ENCODE data around the gene TTYH3. TPM values are rescaled to one million over a fixed set of nuclear protein-coding genes. Genes with fewer than 3 reads are reported as not detected.
"Not testable (repeated sequence)": the region's sequence is repeated elsewhere in the genome, so short reads cannot be mapped to it uniquely, and the experiment has no call there.

Gene TTYH3
- total RNA-seq, 1 experiment from 2014 or later: 25.0 TPM

DNA sequence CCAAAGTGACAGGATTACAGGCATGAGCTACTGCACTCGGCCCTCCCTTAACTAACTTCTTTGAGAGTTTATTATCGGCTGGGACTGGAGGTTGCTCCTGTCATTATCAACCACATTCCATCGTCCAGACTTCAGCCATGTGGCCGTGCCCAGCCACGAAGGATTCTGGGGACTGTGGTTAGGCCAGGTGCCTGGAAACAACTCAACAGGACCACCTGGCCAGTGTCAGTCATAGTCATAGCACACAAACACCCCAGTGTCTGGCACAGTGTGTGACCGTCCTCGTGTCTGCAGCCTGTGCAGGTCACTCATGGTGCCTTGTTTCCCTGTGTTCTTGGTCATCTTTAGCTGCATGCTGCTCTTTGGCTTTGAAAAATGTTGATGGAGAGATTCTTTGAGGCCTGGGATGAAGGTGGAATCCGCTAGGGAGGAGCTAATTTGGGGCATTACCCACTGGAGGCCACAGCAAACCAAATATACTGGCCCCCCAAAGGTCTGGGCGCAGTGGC, 43.5 kb downstream of the TTYH3 start:
- Histone ChIP-seq H3K27me3 (ENCODE audit: low read length) (no peaks in the 10 kb centered on the region), H3F3A (ENCODE audit: low read length, unreplicated experiment) (no peaks in the 10 kb centered on the region), H3K27ac (ENCODE audit: low read length) (no peak overlapping the region), H3K79me2 (ENCODE audit: low read length) (no peaks in the 10 kb centered on the region), H3K9ac (ENCODE audit: low read length) (no peak overlapping the region), H3K9me2 (replicated peaks; ENCODE audit: low read length) (no peaks in the 10 kb centered on the region), H2AFZ (ENCODE audit: low read length) (no peak overlapping the region), H3K4me3 (ENCODE audit: low read length) (no peak overlapping the region), H3K9me3 (ENCODE audit: low read length) (no peaks in the 10 kb centered on the region), H4K20me1 (ENCODE audit: low read length) (no peaks in the 10 kb centered on the region), H3K4me2 (ENCODE audit: low read length) (no peak overlapping the region), H3K4me1 (ENCODE audit: insufficient read depth, low read length) (no peaks in the 10 kb centered on the region), H3K36me3 (ENCODE audit: low read depth, low read length) (no peaks in the 10 kb centered on the region)
- TF ChIP-seq EZH2 (IDR thresholded peaks at IDR 0.05; ENCODE audit: low read length, unreplicated experiment) (no peak), EZH2phosphoT487 (IDR thresholded peaks at IDR 0.05; ENCODE audit: borderline replicate concordance, low read length) (no peak), CTCF (conservative IDR thresholded peaks at IDR 0.05; ENCODE audit: low read depth, low read length) (no peak)
- no peak for ATAC-seq
- DNase-seq: no peak
- intact Hi-C loops (cut with micrococcal nuclease): no loop called here
- ChIA-PET CTCF (no interaction called here), POLR2A (ENCODE audit: unreplicated experiment) (no interaction called here)
- no TSS peak for BruUV-seq (replicated peaks)

GRCh38 chr7:2676576-2676975, 44.8 kb downstream of the TTYH3 start:
- CTCF ChIA-PET; BruUV-seq (replicated peaks); DNase-seq: not testable (repeated sequence)

GRCh38 chr7:2678454-2678853, 46.7 kb downstream of the TTYH3 start:
- H3K36me3 ChIP-seq (ENCODE audit: low read depth, low read length); ATAC-seq; POLR2A ChIA-PET (ENCODE audit: unreplicated experiment); DNase-seq; H3K4me3 ChIP-seq (ENCODE audit: low read length); H3K9ac ChIP-seq (ENCODE audit: low read length); H3F3A ChIP-seq (ENCODE audit: low read length, unreplicated experiment); H4K20me1 ChIP-seq (ENCODE audit: low read length); H3K79me2 ChIP-seq (ENCODE audit: low read length); intact Hi-C loops (cut with micrococcal nuclease); H3K9me3 ChIP-seq (ENCODE audit: low read length); BruUV-seq (replicated peaks); H3K27me3 ChIP-seq (ENCODE audit: low read length); H3K9me2 ChIP-seq (replicated peaks; ENCODE audit: low read length); H2AFZ ChIP-seq (ENCODE audit: low read length); CTCF ChIA-PET; H3K4me2 ChIP-seq (ENCODE audit: low read length); H3K27ac ChIP-seq (ENCODE audit: low read length); H3K4me1 ChIP-seq (ENCODE audit: insufficient read depth, low read length): not testable (repeated sequence)

More at GRCh38 chr7:2676576-2676975, 44.8 kb downstream of the TTYH3 start:
- H3K27ac ChIP-seq (ENCODE audit: low read length); H3K36me3 ChIP-seq (ENCODE audit: low read depth, low read length); H3K79me2 ChIP-seq (ENCODE audit: low read length); H4K20me1 ChIP-seq (ENCODE audit: low read length); H3K4me1 ChIP-seq (ENCODE audit: insufficient read depth, low read length); H3K9ac ChIP-seq (ENCODE audit: low read length); intact Hi-C loops (cut with micrococcal nuclease); H3K4me3 ChIP-seq (ENCODE audit: low read length); H3K9me2 ChIP-seq (replicated peaks; ENCODE audit: low read length); POLR2A ChIA-PET (ENCODE audit: unreplicated experiment); H3K9me3 ChIP-seq (ENCODE audit: low read length); H2AFZ ChIP-seq (ENCODE audit: low read length); H3K27me3 ChIP-seq (ENCODE audit: low read length); ATAC-seq; H3K4me2 ChIP-seq (ENCODE audit: low read length); H3F3A ChIP-seq (ENCODE audit: low read length, unreplicated experiment): not testable (repeated sequence)

DNA sequence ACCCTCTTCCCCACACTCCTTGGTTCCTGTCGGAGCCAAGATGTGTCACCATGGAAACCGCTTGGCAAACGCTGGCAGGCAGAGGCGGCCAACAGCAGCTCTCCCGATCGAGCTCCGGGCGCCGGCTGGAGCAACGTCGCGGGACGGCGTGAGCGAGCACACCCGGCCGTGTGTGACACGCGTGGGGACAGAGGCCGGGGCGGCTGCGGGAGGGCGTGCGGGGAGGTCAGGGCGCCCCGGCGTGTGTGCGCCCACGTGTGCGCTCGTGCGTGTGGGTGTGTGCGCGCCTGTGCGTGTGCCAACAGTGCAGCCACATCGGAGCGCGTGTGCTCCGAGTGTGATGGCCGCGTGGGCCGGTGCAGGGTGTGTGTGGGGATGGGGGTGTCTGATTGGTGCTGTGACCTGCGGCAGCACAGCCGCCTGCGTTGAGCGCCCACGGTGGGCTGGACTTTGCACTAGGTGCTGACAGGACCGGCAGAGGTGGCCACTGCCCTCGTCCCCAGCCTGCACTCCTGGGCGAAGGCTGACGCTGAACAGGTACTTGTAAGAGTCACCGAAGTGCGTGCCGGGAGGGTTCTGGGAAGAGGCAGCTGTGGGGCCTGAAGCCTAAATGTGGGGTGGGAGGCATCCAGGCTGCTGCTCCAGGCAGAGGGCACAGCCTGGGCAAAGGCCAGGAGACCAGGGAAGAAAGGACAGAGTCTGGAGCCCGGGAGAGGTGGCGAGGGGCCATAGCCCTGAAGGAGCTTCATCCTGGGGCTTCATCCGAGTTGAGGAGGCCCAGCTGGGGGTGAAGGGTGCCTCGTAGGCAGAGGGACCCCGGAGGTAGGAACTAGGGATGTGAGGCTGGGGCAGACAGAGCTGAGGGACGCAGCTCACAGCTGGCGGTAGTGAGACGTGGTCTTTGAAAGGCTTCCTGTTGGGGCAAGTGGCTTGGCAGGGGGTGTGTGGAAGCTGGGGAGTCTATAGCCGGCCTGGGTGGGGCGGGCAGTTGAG, 47.6 kb downstream of the TTYH3 start:
- H3K79me2 ChIP-seq (ENCODE audit: low read length); H3K9ac ChIP-seq (ENCODE audit: low read length); H3K4me1 ChIP-seq (ENCODE audit: insufficient read depth, low read length); H4K20me1 ChIP-seq (ENCODE audit: low read length); DNase-seq; H3K27me3 ChIP-seq (ENCODE audit: low read length); H3K36me3 ChIP-seq (ENCODE audit: low read depth, low read length); H3K27ac ChIP-seq (ENCODE audit: low read length); H3K9me3 ChIP-seq (ENCODE audit: low read length); H3K4me3 ChIP-seq (ENCODE audit: low read length); H3F3A ChIP-seq (ENCODE audit: low read length, unreplicated experiment); H3K9me2 ChIP-seq (replicated peaks; ENCODE audit: low read length); POLR2A ChIA-PET (ENCODE audit: unreplicated experiment); H2AFZ ChIP-seq (ENCODE audit: low read length); BruUV-seq (replicated peaks); CTCF ChIA-PET: not testable (repeated sequence)
- H3K4me2 ChIP-seq (ENCODE audit: low read length): peak overlapping the region; percentile 39
- ATAC-seq: peak; percentile 3; the same call in 1 of the 2 replicates
- intact Hi-C loops (cut with micrococcal nuclease): loop anchor here (5.0 kb wide), 2 partner anchors 122 to 202 kb away; partner anchors contain the start of genes BRAT1, GRIFIN and IQCE
